ENCODE results near the gene FCRL5.

FCRL5 gene

GRCh38 chr1:157523774-157524493, 28.4 kb downstream of the FCRL5 start:
- no peak for DNase-seq

GRCh38 chr1:157521056-157521455, 31.3 kb downstream of the FCRL5 start:
- no peak for DNase-seq

- no peak for DNase-seq
Observed at GRCh38 chr1:157520386-157520935, 31.9 kb downstream of the FCRL5 start.

GRCh38 chr1:157519451-157519850, 32.9 kb downstream of the FCRL5 start:
- no peak for DNase-seq

- DNase-seq: no peak
Observed at GRCh38 chr1:157517016-157517415, 35.3 kb downstream of the FCRL5 start.

GRCh38 chr1:157515709-157516108, 36.6 kb downstream of the FCRL5 start:
- no peak for DNase-seq

- DNase-seq: no peak
Observed at GRCh38 chr1:157515141-157515540, 37.2 kb downstream of the FCRL5 start.

- DNase-seq: no peak
Observed at GRCh38 chr1:157512036-157512969, 40.0 kb downstream of the FCRL5 start.

- no peak for DNase-seq
Observed at GRCh38 chr1:157509546-157510232, 42.6 kb downstream of the FCRL5 start.

- DNase-seq: peak; percentile 38
Observed at GRCh38 chr1:157505481-157506272, 46.6 kb downstream of the FCRL5 start.

GRCh38 chr1:157504646-157505045, 47.7 kb downstream of the FCRL5 start:
- no peak for DNase-seq

- no peak for DNase-seq
Observed at GRCh38 chr1:157499521-157499920, 52.8 kb downstream of the FCRL5 start.

- no peak for DNase-seq
Observed at GRCh38 chr1:157498736-157499090, 53.6 kb downstream of the FCRL5 start.

- no peak for DNase-seq
Observed at GRCh38 chr1:157497987-157498735, 54.2 kb downstream of the FCRL5 start.

GRCh38 chr1:157497284-157497683, 55.0 kb downstream of the FCRL5 start:
- DNase-seq: no peak

GRCh38 chr1:157496121-157496526, 56.2 kb downstream of the FCRL5 start:
- DNase-seq: peak; percentile 55

- no peak for DNase-seq
Observed at GRCh38 chr1:157495285-157495684, 57.0 kb downstream of the FCRL5 start.

- no peak for DNase-seq
Observed at GRCh38 chr1:157494093-157494492, 58.2 kb downstream of the FCRL5 start.

GRCh38 chr1:157490467-157491165, 61.7 kb downstream of the FCRL5 start:
- peak; percentile 86 for DNase-seq

GRCh38 chr1:157488156-157488555, 64.2 kb downstream of the FCRL5 start:
- no peak for DNase-seq

- DNase-seq: no peak
Observed at GRCh38 chr1:157487504-157487903, 64.8 kb downstream of the FCRL5 start.
